ENCODE results near the gene ITGB1BP1.

DNA sequence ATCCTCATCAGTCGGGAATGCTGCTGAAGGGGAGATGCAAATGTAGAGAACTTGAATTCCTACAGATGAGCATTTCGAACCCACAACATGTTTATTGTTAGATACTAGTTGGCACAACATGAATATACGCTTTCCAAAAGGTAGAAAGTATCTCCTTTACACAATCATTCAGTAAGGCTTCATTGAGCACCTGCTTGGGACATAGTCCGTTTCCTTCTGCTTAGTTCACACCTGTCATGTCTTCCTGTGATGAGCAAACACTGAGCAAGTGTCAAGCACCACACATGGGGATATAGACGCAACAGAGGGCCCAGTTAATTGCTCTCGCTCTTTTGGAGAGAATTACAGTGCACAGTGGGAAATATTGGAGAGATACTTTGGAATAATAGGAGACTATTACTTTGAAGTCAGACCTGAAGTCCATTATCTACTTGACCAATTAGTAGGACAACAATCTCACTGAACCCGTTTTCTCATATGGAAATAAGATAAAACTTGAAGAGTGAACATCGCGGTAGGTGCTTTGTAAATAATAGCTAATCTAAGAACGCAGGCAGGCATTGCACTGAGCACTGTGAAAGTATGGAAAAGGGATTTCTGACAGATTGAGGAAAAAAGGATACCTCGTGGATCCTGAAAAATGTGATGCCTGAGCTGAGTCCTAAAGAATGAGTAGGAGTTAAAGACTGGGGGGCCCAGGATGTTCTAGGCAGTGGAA is 1.3 kb upstream of the ITGB1BP1 start:
- TF ChIP-seq YY1 (IDR thresholded peaks at IDR 0.05; ENCODE audit: insufficient read depth, insufficient read length) (no peak), ZNF274 (IDR thresholded peaks at IDR 0.05; ENCODE audit: low read depth, low read length) (no peak), SUZ12 (IDR thresholded peaks at IDR 0.05; ENCODE audit: extremely low read depth, insufficient read depth, insufficient read length) (no peak)
